HFF-Myc (cell line): ENCODE data around the gene ECHDC3.

Experiments
- DNase-seq: peaks from one replicate; pipeline ENCODE4 v3.0.0-alpha.2; 2011; ENCODE audit warnings: low read depth; ENCODE audit errors: extremely low read depth
- H3K4me3 ChIP-seq: replicated peaks from 2 replicates; pipeline ENCODE4 v1.5.1; 2011; ENCODE audit warnings: low read depth, mild to moderate bottlenecking, control low read depth, low read length
- CTCF ChIP-seq: IDR thresholded peaks from 2 replicates; pipeline ENCODE4 v1.5.1; 2012; ENCODE audit warnings: mild to moderate bottlenecking, low read depth, low read length, control low read depth; ENCODE audit errors: missing control alignments

ECHDC3 gene

GRCh38 chr10:11776080-11776479, 33.9 kb downstream of the ECHDC3 start:
- TF ChIP-seq CTCF, result no peak
- H3K4me3 ChIP-seq, result no peak overlapping the region
- DNase-seq, result no peak

- H3K4me3 ChIP-seq, result no peak overlapping the region
- DNase-seq, result no peak
- TF ChIP-seq CTCF, result no peak
Measured at GRCh38 chr10:11781114-11781513, 38.9 kb downstream of the ECHDC3 start.

GRCh38 chr10:11782793-11783557, 40.8 kb downstream of the ECHDC3 start:
- peak; percentile 25 for DNase-seq
- H3K4me3 ChIP-seq, result no peak overlapping the region
- TF ChIP-seq CTCF, result peak; percentile 53

GRCh38 chr10:11783558-11783865, 41.3 kb downstream of the ECHDC3 start:
- H3K4me3 ChIP-seq, result no peak overlapping the region
- no peak for DNase-seq
- TF ChIP-seq CTCF, result no peak

GRCh38 chr10:11787374-11787773, 45.2 kb downstream of the ECHDC3 start:
- no peak for DNase-seq
- no peak for TF ChIP-seq CTCF
- H3K4me3 ChIP-seq, result no peak overlapping the region

- no peak for DNase-seq
- no peak for TF ChIP-seq CTCF
- no peak overlapping the region for H3K4me3 ChIP-seq
Measured at GRCh38 chr10:11787846-11788245, 45.7 kb downstream of the ECHDC3 start.

GRCh38 chr10:11789306-11789705, 47.1 kb downstream of the ECHDC3 start:
- TF ChIP-seq CTCF, result no peak
- no peak overlapping the region for H3K4me3 ChIP-seq
- no peak for DNase-seq
